ENCODE data around the gene ENPP1.
"Not testable (repeated sequence)": the region's sequence is repeated elsewhere in the genome, so short reads cannot be mapped to it uniquely, and the experiment has no call there.

ENPP1 gene

DNA sequence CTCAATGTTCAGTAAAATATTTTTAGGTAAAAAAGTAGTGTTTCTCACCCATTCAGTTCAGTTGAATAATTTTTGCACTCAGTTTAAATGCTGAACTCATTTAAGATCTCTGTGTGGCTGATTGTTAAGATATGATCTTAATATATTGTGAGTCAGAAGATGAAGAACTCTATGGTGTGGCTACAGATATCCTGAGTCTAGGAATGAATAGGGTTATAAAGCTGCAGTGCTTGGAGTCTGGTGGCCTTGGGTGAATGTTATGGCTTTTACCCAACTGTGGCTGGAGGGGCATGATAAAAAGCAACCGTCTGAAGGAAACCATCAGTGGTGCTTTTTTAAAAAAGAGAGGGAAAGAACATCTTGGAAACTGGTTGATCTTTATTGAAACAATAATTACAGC lies 77.4 kb downstream of the ENPP1 start:
- DNase-seq: no peak

DNA sequence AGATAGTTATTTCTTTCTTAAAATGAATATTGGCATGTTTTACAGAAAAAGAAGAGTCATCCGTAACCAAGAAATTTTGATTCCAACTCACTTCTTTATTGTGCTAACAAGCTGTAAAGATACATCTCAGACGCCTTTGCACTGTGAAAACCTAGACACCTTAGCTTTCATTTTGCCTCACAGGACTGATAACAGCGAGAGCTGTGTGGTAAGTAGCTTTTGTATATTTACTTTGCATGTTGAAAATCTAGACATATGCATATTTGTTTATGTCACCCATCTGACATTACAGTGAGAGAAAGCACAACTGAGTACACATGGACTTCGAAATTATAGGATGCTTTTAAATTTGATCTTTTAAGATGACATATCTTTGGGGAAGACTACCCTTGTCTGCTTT lies 78.7 kb downstream of the ENPP1 start:
- DNase-seq: no peak

DNA sequence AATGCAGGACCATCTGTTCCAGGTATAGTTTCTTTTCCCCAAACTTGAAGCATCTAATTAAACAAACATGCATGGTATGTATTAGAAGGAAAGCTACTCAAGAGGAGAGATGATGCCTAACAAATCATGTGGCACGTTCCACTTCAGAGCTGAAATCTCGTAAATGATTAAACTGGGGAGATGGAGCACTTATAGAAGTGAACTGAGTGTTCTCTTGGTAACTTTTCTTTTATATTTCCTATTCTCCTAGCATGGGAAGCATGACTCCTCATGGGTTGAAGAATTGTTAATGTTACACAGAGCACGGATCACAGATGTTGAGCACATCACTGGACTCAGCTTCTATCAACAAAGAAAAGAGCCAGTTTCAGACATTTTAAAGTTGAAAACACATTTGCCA lies 82.3 kb downstream of the ENPP1 start:
- no peak for DNase-seq

DNA sequence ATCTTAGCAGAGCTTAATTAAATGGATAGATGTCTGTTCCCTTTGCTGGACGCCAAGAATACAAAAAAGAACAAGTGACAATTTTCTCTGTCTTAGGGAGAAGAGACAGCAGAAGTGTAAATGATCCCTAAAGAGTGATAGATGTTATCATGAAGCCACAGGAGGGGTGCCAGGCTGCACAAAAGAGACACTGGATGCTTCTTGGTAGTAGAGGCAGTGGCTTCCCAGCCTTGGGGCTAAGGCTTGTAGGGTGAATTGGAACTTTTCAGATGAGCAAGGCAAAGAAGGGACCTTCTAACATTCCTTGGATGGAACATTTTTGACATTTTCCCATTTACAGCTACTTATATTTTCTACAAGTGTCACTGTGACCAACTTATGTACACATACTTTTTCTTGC lies 85.4 kb downstream of the ENPP1 start:
- DNase-seq: no peak

DNA sequence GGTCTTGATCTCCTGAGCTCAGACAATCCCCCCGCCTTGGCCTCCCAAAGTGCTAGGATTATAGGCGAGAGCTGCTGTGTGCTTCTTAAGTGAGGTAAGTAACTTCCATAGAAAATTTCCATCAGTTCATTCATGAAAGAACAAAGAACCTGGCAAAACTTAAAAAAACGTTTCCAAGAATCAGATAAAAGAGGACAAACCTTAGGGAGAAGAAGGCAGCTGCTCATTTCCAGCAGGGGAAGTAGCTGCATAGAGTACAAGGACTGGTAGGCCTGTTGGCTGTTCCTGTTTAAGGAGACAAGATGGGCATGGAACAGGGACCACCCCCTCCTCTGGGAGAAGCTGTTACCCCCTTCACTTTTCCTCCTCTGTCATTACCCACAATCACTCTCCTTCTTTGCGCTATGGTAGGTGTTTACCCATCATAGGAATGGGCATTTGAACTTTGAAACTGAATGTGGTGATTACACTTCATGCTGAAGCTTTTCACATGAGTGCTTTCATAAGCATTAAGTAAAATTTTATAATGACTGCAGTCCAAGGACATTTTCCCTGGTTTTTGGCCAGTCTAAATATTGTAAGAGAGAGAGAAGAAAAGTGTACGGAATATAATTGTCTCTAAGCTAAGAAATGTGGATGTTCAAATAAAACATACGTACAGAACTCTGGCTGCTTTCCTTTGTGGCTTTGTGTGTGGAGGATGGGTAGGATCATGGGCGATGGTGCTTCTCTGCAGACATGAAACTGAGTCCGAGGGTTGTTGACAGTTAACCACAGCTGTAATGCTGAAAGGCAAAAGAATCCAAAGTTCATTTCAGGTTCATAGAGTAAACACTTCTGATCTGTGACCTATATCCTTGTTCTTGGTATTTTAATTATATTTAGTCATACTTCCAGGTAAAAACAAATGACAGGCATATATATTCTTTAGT lies 86.9 kb downstream of the ENPP1 start:
- DNase-seq: no peak

DNA sequence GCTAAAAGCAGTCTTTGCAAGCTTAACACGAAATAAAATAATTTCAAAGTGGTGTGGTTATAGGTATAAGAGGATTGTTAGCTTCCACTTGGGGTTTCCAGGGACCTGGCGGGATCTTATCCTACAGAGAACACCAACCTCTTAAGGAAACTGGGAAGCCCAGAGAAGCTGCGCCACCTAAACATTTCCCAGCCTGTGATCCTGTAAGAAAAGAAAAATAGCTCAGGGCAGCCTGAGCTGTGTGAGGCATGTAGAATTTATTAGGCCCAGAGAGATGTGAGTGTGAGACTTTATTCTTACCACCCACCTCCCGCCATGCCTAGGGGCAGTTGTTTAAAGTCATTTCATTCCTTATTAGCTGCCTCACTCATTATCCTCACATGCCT lies 89.2 kb downstream of the ENPP1 start:
- no peak for DNase-seq

DNA sequence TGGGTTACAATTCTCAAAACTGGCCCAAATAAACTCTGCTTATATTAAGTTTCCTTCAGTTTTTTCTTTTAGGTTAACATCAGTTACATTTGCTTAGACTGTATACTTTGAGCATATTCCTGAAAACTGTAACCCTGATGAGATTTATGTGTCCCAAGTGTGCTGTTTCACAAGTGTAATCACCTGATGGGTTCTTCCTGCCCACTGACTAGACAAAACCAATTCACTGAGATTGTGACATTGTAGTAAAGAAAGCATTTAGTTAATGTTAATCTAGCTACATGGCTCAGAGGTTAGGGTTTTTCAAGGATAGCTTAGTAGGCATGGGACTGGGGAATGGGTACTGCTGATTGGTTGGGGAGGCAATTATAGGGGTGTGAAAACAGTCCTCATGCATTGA lies 89.8 kb downstream of the ENPP1 start:
- DNase-seq: no peak

DNA sequence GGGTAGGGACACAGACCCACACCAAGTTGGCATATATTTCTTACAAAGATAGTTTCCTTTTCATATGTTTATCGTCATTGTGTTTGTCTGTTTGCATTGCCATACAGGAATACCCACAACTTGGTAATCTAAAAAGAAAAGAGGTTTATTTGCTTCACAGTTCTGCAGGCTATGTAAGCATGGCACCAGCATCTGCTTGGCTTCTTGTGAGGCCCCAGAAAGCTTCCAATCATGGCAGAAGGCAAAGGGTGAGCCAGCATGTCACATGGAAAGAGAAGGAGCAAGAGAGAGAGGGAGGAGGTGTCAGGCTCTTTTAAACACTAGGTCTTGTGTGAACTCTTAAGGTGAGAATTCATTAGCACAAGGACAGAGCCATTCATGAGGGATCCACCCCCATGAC lies 90.9 kb downstream of the ENPP1 start:
- no peak for DNase-seq

DNA sequence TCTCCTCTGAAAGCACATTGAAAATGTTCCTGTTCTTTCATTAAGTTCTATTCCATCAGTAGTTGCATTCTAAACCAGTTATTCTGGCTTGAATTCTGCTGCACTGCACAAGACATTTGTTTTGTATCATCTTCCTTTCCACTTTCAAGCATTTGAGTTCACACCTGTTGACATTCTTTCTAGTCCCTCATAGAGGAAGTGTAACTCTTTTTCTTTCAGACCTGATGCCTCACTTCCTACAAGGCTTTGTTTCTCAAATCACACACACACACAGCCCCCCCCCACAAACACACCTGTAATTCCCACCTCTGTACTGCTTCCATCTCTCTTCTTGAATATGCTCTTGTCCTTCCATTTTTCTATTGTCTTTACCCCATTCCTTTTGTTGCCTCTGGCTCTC lies 92.4 kb downstream of the ENPP1 start:
- DNase-seq: no peak

DNA sequence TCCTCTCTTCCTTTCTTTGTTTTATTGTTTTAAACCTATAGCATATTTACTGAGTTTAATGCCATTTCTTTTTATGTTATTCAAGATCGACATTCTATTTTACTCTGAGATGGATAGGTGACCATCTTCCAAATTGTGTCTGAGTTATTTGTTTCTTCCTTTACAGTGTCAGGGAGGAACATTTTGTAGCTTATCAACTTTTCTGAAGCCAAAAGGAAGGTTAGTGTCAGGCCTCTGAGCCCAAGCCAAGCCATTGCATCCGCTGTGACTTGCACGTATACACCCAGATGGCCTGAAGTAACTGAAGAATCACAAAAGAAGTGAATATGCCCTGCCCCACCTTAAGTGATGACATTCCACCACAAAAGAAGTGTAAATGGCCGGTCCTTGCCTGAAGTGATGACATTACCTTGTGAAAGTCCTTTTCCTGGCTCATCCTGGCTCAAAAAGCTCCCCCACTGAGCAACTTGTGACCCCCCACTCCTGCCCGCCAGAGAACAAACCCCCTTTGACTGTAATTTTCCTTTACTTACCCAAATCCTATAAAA lies 93.6 kb downstream of the ENPP1 start:
- DNase-seq: not testable (repeated sequence)

DNA sequence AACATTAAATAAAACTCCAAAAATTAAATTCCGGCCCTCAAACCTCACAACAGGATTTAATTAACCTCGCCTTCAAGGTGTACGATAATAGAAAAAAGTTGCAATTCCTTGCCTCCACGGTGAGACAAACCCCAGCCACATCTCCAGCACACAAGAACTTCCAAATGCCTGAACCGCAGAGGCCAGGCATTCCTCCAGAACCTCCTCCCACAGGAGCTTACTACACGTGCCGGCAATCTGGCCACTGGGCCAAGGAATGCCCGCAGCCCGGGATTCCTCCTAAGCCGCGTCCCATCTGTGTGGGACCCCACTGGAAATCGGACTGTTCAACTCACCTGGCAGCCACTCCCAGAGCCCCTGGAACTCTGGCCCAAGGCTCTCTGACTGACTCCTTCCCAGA lies 95.9 kb downstream of the ENPP1 start:
- DNase-seq: not testable (repeated sequence)

DNA sequence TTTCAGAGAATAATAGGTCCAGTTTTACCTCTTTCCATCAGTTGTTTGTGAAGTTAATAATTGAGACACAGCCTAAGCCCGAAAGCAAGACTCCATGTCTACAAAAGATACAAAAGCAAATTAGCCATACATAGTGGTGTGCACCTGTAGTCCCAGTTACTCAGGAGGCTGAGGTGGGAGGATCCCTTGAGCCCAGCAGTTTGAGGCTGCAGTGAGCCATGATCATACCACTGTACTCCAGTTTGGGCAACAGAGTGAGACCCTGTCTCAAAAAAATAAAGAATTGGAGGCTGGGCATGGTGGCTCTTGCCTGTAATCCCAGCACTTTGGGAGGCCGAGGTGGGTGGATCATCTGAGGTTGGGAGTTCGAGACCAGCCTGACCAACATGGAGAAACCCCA lies 101.0 kb downstream of the ENPP1 start:
- DNase-seq: not testable (repeated sequence)

DNA sequence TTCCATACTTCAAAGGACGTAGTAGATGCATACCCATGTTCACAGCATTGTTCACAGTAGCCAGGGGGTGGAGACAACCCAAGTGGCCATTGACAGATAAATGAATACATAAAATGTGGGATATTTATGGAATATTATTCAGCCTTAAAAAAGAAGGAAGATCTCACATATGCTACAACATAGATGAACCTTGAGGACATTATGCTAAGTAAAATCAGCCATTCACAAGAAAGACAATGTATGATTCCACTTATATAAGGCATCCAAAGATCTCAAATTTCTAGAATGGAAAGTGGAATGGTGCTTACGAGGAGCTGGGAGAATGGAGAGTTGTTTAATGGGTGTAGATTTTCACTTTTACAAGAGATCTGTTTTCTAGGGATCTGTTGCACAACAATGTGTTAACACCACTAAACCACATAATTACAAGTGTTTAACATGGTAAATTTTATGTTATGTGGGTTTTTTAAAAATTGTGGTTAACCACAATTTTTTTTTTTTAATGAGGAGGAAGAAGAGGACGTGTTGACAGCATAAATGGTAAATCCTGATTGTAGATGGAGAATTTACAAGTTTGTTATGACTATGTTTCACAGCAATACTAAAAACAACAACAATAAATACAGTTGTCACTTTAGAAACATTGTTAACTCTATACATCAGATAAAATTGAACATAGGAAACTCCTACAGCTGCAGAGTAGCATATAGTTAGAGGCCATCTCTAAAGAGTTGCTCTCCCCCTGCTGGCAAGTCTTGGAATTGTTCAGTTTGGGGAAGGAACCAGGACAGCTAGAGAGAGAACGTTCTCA lies 101.8 kb downstream of the ENPP1 start:
- DNase-seq: peak; percentile 56

DNA sequence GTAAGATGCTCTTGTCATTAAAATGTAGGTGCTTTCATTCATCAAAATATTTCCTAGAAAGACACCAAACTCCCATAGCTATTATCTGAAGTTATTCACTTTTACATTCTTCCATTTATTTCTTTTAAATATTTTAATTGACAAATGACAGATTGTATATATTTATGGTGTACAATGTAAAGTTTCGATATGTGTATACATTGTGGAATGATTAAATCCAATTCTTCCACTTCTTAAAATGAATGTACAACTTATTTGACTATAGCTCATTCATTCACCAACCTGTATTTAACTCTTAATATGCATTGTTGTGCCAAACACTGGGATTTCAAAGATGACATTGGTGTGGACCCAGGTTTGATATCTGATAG lies 102.4 kb downstream of the ENPP1 start:
- DNase-seq: no peak

DNA sequence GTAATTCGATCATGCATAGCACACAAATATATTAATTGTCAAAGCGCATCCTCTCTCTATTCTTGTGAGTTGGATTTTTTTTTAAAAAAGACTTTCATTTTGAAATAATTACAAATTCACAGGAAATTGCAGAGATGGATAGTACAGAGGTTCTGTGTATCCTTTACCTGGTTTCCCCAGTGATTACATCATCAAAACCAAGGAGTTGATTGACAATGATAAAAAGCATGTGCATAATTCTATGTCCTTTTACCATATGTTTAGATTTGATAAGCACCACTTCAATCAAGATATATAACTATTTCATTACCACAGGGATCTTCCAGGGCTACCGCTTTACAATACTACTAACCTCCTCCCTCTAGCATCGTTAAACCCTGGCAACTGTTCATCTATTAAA lies 103.1 kb downstream of the ENPP1 start:
- DNase-seq: no peak

DNA sequence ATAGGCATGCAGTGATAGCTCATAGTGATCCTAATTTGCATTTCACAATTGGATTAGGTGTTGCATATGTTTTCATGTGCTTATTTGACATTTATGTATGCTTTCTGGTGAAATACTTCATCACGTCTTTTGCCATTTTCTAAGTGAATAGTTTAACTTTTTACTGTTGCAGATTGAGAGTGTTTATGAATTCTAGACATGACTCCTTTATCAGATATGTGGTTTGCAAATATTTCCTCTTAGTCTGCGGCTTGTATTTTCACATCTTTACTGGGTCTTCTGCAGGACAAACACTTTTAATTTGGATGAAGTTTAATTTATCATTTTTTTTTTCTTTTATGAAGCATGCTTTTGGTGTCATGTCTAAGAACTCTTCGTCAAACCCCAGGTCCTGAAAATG lies 104.1 kb downstream of the ENPP1 start:
- DNase-seq: no peak

DNA sequence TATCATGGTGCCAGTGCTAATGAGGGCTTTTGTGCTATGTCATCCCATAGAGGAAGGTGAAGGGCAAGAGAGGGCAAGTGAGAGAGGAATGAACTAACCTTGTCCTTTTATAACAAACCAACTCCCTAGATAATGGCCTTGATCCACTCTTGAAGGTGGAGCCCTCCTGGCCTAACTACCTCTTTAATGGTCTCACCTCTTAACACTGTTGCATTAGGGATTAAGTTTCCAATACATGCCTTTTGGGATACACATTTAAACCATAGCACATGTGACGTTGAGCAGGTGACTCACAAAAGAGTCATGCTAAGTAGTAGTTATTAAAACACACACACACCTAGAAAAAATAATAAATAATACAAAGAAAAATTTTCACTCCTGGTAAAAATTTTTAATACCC lies 106.4 kb downstream of the ENPP1 start:
- DNase-seq: no peak

DNA sequence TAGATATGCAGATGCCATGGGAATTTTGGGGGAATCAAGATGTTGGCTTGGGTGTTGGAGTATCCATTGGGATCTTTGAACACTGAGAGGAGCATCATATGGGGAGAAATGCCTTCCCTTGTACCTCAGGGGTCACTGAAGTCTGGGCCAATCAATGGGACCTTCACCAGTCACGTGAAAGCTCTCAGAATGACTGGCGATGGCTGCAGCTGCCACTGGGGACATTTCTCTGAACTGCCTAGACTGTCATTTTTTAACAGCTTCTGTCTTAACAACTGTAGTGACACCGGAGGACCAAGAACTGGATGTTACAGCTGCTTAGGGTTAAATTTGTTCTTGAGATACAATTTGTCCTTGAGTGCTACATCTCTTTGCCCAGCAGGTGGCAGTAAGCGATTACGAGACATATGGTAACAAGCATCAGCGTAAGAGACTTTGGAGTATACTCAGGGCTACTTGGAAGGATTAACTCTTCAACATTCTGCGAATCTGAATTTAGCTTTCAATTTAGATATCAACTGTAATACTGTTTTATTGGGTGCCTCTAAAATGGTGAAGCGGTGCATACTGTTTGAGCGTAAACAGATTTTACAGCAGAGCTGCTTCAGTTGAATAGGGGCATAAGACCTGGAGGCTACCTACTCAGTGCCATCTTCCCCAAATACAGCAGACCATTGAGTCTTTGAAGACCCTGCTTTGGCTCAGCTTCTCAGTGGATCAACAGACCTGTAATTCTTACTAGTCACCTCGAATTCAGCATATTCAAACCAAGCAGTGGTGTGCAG lies 107.3 kb downstream of the ENPP1 start:
- DNase-seq: peak; percentile 40

DNA sequence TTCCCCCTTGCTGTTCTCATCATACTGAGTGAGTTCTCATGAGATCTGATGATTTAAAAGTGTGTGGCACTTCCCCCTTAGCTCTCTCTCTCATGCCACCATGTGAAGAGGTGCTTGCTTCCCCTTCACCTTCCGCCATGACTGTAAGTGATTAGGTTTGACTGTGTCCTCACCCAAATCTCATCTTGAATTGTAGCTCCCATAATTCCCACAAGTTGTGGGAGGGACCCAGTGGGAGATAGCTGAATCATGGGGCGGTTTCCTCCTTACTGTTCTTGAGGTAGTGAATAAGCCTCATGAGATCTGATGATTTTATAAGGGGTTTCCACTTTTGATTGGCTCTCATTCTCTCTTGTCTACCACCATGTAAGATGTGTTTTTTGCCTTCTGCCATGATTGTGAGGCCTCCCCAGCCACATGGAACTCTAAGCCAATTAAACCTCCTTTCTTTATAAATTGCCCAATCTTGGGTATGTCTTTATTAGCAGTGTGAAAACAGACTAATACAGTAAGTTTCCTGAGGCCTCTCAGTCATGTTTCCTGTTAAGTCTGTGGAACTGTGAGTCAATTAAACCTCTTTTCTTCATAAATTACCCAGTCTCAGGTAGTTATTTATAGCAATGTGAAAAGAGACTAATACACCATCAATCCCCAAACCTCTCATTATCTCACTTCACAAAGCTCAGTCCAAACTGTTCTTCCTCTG lies 108.4 kb downstream of the ENPP1 start:
- not testable (repeated sequence) for DNase-seq

DNA sequence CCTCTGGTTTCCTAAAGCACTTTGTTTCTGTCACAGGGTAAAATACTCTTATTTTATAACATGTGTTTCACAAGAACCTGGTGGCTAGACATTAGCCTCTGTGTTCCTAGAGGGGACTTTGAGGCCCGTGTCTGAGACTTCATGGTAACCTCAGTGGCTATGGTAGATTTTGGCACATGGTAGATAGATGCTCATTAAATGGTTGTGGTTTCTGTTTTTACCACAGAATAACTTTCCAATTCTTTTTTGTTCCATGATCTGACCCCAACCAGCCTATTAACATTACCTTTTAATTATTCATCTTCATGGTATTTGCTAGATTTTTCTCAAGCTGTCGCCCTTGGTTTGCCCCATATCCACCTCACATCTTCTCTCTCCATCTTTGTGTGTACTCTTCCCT lies 109.0 kb downstream of the ENPP1 start:
- no peak for DNase-seq

DNA sequence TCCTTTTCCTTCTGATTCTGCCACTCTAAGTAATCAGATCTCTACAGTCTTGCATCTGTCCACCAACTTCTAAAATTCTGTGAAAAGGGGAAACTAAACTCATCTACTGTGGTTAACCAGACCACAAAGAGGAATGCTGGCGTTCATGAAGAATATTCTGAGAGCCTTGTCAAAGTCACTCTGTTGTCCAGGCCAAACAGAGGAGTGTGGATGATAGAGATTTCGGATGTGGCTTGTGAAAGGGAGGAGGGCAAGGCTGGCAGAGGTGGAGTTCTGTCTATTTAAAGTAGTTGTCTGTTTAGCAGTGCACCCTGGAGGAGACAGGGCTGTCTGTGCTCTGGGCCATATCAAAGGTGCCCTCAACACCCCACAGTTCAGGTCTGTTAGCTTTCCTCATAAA lies 109.5 kb downstream of the ENPP1 start:
- no peak for DNase-seq
